Mesothelial cell of epicardium (in vitro differentiated cells): Measurements from ENCODE around the gene RSRC1. TPM values are rescaled to one million over a fixed set of nuclear protein-coding genes. Genes with fewer than 3 reads are reported as not detected.

Source experiments
- DNase-seq, 2 experiments: peaks; one replicate each; pipeline ENCODE4 v3.0.0; 2021; ENCODE audit warnings: low spot score in 2 of 2; ENCODE audit not compliant: unreplicated experiment in 2 of 2
- H3K27ac Mint-ChIP-seq: 2 replicates; pipeline ENCODE4 v1.8.0; 2021; ENCODE audit warnings: mixed read lengths
- H3K27me3 Mint-ChIP-seq: 2 replicates; pipeline ENCODE4 v1.8.0; 2021; ENCODE audit warnings: low read depth, mixed read lengths
- H3K36me3 Mint-ChIP-seq: 2 replicates; pipeline ENCODE4 v1.8.0; 2021; ENCODE audit warnings: mixed read lengths
- H3K4me1 Mint-ChIP-seq: 2 replicates; pipeline ENCODE4 v1.8.0; 2021; ENCODE audit warnings: mixed read lengths
- H3K4me3 Mint-ChIP-seq: 2 replicates; pipeline ENCODE4 v1.8.0; 2021; ENCODE audit warnings: mild to moderate bottlenecking, moderate library complexity, mixed read lengths
- H3K9me3 Mint-ChIP-seq: 2 replicates; pipeline ENCODE4 v1.8.0; 2021; ENCODE audit warnings: mixed read lengths
- CTCF ChIP-seq: fragments of 200-600 bp; sonication (generic); IDR thresholded peaks from one replicate; pipeline ENCODE4 v1.5.0; 2021; ENCODE audit warnings: antibody characterized with exemption; ENCODE audit not compliant: unreplicated experiment
- total RNA-seq: library from RNA; stranded (reverse); gene quantifications from 3 replicates; pipeline ENCODE4 v1.2.1, GENCODE V29; 2021

Gene RSRC1
- total RNA-seq, 1 donor from 2014 or later = 34.9 TPM

GRCh38 chr3:158420654-158421396 is 310.9 kb downstream of the RSRC1 start:
- no peaks in the 10 kb centered on the region for H3K4me1 Mint-ChIP-seq
- no peak overlapping the region for H3K4me3 Mint-ChIP-seq
- H3K27me3 Mint-ChIP-seq = no peaks in the 10 kb centered on the region
- DNase-seq = no peak
- H3K27ac Mint-ChIP-seq = no peak overlapping the region
- peaks cover 6% of the 10 kb centered on the region for H3K9me3 Mint-ChIP-seq
- H3K36me3 Mint-ChIP-seq = no peaks in the 10 kb centered on the region
- TF ChIP-seq CTCF = no peak

DNA sequence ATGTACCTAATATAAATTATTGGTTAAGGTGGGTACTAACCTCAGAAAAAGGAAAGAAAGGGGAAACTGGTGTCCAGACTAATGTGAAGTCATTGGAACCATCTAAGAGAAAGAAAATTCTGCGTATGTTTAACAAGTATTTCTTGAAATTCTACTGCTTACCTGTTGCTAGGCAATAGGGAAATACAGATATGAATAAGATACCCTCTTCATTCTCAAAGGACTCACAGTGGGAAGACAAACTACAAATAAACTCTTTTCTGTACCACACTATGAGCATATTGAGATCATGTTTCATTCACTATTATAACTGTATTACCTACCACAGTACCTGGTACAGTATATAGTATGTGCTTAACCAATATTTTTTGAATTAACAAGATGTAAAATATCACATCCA is 320.6 kb downstream of the RSRC1 start:
- H3K27me3 Mint-ChIP-seq = no peaks in the 10 kb centered on the region
- H3K4me3 Mint-ChIP-seq = no peak overlapping the region
- no peak for DNase-seq
- no peaks in the 10 kb centered on the region for H3K36me3 Mint-ChIP-seq
- no peaks in the 10 kb centered on the region for H3K9me3 Mint-ChIP-seq
- H3K4me1 Mint-ChIP-seq = peaks cover 11% of the 10 kb centered on the region
- no peak for TF ChIP-seq CTCF
- no peak overlapping the region for H3K27ac Mint-ChIP-seq

- H3K36me3 Mint-ChIP-seq = no peaks in the 10 kb centered on the region
- H3K9me3 Mint-ChIP-seq = no peaks in the 10 kb centered on the region
- no peak for DNase-seq
- no peak overlapping the region for H3K4me3 Mint-ChIP-seq
- no peaks in the 10 kb centered on the region for H3K27me3 Mint-ChIP-seq
- H3K4me1 Mint-ChIP-seq = peaks cover 11% of the 10 kb centered on the region
- no peak overlapping the region for H3K27ac Mint-ChIP-seq
- no peak for TF ChIP-seq CTCF
These were observed 321.1 kb downstream of the RSRC1 start for GRCh38 chr3:158430968-158431367.

DNA sequence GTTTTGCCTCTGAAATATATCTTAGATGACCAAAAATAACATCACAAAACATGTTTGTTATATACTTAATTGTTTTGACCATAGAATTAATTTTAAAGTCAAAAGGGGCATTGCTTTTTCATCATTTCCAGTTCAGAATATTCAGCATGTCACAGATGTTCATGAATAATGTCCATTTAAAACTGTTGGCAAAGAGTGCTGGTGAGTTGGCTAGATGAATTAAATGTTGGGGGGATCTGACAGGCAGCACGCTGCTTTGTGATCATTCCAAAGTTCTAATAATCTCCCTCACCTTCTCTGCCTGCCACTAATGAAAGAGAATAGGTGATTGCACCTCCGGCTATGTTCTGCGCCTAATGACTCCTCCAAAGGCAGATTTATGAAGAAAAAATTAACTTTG is 321.9 kb downstream of the RSRC1 start:
- Mint-ChIP-seq H3K4me3 (no peak overlapping the region), H3K9me3 (no peaks in the 10 kb centered on the region), H3K36me3 (no peaks in the 10 kb centered on the region), H3K27me3 (no peaks in the 10 kb centered on the region), H3K4me1 (peaks cover 11% of the 10 kb centered on the region), H3K27ac (no peak overlapping the region)
- TF ChIP-seq CTCF = no peak
- DNase-seq = no peak

DNA sequence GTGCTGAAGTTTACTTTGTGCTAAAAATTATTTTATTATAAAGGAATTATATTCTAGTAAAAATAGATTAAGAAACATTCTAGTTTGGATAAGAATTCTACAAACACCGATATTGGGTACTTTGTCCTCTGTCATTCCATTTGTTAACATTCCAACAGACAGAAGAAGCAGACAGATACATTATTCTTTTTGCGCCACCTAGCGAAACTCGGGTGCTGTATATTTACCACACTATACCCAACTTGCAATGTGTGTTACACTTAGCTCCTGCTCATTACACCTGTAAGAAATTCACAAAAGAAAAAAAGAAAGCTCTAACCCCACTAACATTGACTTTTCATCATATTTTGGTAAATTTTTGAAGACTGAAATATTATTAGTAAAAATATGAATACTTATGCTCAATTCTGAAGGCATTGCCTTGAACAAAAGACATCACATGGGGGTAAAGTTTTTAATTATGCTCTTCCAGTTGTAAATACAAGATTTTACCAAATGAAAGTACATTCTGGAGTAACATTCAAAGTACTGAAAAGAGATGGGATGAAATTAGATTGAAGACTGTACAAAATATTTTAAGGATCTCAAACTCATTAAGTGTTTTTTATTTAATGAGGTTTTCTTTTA is 324.6 kb downstream of the RSRC1 start:
- H3K4me1 Mint-ChIP-seq = peaks cover 11% of the 10 kb centered on the region

More for the DNA sequence above, 324.6 kb downstream of the RSRC1 start:
- no peaks in the 10 kb centered on the region for H3K27me3 Mint-ChIP-seq
- H3K27ac Mint-ChIP-seq = no peak overlapping the region
- no peaks in the 10 kb centered on the region for H3K36me3 Mint-ChIP-seq
- peak in 1 of 2 experiments; percentile 43 for DNase-seq
- H3K4me3 Mint-ChIP-seq = no peak overlapping the region
- H3K9me3 Mint-ChIP-seq = no peaks in the 10 kb centered on the region
- peak; percentile 55 for TF ChIP-seq CTCF
